GM20000 (cell line): ENCODE results near the gene INPP5A.
"Not testable (repeated sequence)": the region's sequence is repeated elsewhere in the genome, so short reads cannot be mapped to it uniquely, and the experiment has no call there.

Source experiments
- DNase-seq: peaks from one replicate; pipeline ENCODE4 v3.0.0; 2012; ENCODE audit warnings: low spot score
- TF ChIP-seq, protein P1 (sequence below): IDR thresholded peaks from 2 replicates; pipeline ENCODE4 v1.5.1; 2012; ENCODE audit warnings: mild to moderate bottlenecking, control low read depth; ENCODE audit errors: extremely low read depth, missing control alignments

INPP5A gene

GRCh38 chr10:132817701-132818211, 280.2 kb downstream of the INPP5A start:
- no peak for DNase-seq
- TF ChIP-seq, protein P1, sequence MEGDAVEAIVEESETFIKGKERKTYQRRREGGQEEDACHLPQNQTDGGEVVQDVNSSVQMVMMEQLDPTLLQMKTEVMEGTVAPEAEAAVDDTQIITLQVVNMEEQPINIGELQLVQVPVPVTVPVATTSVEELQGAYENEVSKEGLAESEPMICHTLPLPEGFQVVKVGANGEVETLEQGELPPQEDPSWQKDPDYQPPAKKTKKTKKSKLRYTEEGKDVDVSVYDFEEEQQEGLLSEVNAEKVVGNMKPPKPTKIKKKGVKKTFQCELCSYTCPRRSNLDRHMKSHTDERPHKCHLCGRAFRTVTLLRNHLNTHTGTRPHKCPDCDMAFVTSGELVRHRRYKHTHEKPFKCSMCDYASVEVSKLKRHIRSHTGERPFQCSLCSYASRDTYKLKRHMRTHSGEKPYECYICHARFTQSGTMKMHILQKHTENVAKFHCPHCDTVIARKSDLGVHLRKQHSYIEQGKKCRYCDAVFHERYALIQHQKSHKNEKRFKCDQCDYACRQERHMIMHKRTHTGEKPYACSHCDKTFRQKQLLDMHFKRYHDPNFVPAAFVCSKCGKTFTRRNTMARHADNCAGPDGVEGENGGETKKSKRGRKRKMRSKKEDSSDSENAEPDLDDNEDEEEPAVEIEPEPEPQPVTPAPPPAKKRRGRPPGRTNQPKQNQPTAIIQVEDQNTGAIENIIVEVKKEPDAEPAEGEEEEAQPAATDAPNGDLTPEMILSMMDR, result no peak

- TF ChIP-seq, protein P1, result no peak
- no peak for DNase-seq
These were observed 282.5 kb downstream of the INPP5A start for GRCh38 chr10:132820056-132820455.

GRCh38 chr10:132825783-132826523, 288.4 kb downstream of the INPP5A start:
- DNase-seq, result not testable (repeated sequence)

- no peak for DNase-seq
- TF ChIP-seq, protein P1, result no peak
These were observed 289.2 kb downstream of the INPP5A start for GRCh38 chr10:132826524-132827422.

GRCh38 chr10:132827423-132827789, 289.8 kb downstream of the INPP5A start:
- TF ChIP-seq, protein P1, result no peak
- no peak for DNase-seq

GRCh38 chr10:132827861-132828539, 290.4 kb downstream of the INPP5A start:
- TF ChIP-seq, protein P1, result no peak
- no peak for DNase-seq

DNA sequence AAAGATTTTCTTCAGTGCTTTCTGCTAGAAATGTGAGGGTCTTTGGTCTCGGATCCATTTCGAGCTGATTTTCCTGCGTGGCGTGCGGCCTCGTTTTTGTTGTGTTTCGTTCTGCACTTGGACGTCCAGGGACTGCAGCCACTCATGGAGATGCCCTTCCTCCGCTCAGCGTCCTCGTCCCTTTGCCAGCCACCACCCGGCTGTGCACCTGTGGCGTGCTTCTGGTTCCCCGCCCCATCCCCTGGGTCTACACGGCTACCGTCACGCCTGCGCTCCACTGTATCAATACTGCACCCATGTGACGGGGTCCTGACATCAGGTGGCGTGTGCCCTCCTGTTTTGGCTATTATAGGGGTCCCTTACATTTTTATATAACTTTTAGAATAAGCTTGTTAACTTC, 291.1 kb downstream of the INPP5A start:
- DNase-seq, result no peak
- TF ChIP-seq, protein P1, result no peak
